Measurements from ENCODE around the gene PCARE.
"Not testable (repeated sequence)": the region's sequence is repeated elsewhere in the genome, so short reads cannot be mapped to it uniquely, and the experiment has no call there.

Gene PCARE

DNA sequence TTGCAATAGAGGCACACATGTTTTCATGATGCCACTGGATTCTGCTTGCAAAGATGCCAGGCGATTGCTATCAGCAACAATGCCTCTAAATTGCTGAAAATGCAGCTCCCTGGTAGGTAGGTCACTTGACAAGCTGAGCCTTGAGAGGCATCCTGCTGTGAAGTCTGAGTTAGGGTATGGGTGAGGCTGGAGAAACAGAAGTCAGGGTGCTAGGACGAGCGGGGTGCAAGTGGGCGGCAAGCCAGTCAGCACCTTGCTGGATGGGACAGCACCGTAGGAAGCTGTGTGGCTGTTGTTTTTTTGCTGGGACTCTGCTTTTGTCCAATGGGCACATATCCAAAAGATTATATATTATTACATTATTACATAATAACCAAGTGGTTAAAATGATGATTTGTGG lies 30.4 kb upstream of the PCARE start:
- H3K4me3 ChIP-seq (ENCODE audit: low read depth, low read length) = no peak overlapping the region
- DNase-seq (ENCODE audit: low read depth) = no peak

DNA sequence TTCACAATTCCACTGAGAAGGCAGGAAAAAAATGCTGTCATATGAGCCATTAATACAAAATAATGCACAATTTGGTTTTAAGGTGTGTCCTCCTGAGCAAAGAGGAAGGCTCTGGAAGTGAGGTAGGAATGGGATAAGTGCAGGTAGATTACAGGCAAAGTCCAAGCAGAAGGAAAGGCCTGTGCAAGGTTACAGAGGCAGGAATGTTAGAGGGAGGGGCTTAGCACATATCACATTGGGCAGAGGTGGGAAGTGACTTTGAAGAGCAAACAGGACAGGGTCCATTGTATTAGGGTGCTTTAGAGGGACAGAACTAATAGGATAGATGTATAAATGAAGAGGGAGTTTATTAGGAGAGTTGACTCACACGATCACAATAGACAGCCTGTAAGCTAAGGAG lies 26.2 kb upstream of the PCARE start:
- no peak for DNase-seq (ENCODE audit: low read depth)
- no peak overlapping the region for H3K4me3 ChIP-seq (ENCODE audit: low read depth, low read length)

GRCh38 chr2:29097569-29097968 lies 23.2 kb upstream of the PCARE start:
- DNase-seq (ENCODE audit: low read depth) = no peak
- H3K4me3 ChIP-seq (ENCODE audit: low read depth, low read length) = no peak overlapping the region

GRCh38 chr2:29096969-29097368 lies 22.6 kb upstream of the PCARE start:
- DNase-seq (ENCODE audit: low read depth) = no peak
- no peak overlapping the region for H3K4me3 ChIP-seq (ENCODE audit: low read depth, low read length)

DNA sequence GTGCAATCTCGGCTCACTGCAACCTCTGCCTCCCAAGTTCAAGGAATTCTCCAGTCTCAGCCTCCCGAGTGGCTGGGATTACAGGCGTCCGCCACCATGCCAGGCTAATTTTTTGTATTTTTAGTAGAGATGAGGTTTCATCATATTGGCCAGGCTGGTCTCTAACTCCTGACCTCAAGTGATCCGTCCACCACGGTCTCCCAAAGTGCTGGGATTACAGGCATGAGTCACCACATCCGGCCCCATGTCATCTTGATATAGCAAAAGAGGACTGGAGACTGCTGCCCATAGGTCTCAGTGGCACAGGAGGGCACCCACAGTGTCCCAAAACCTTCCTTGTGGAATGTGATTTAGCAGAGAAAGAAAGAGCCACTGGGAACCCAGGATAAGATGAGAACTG lies 16.0 kb upstream of the PCARE start:
- not testable (repeated sequence) for H3K4me3 ChIP-seq (ENCODE audit: low read depth, low read length)

GRCh38 chr2:29084554-29084953 lies 10.2 kb upstream of the PCARE start:
- no peak overlapping the region for H3K4me3 ChIP-seq (ENCODE audit: low read depth, low read length)
- no peak for DNase-seq (ENCODE audit: low read depth)

More for the DNA sequence above, 16.0 kb upstream of the PCARE start:
- DNase-seq (ENCODE audit: low read depth) = not testable (repeated sequence)

GRCh38 chr2:29082804-29083495 lies 8.6 kb upstream of the PCARE start:
- no peak overlapping the region for H3K4me3 ChIP-seq (ENCODE audit: low read depth, low read length)
- no peak for DNase-seq (ENCODE audit: low read depth)

- no peak overlapping the region for H3K4me3 ChIP-seq (ENCODE audit: low read depth, low read length)
- no peak for DNase-seq (ENCODE audit: low read depth)
Observed at GRCh38 chr2:29080886-29081743, 6.8 kb upstream of the PCARE start.

- H3K4me3 ChIP-seq (ENCODE audit: low read depth, low read length) = no peak overlapping the region
Observed at GRCh38 chr2:29079887-29080286, 5.6 kb upstream of the PCARE start.

GRCh38 chr2:29075894-29076705 lies 1.8 kb upstream of the PCARE start:
- DNase-seq (ENCODE audit: low read depth) = no peak
- H3K4me3 ChIP-seq (ENCODE audit: low read depth, low read length) = no peak overlapping the region

More at GRCh38 chr2:29079887-29080286, 5.6 kb upstream of the PCARE start:
- DNase-seq (ENCODE audit: low read depth) = no peak

GRCh38 chr2:29073933-29074332 lies 390 bp downstream of the PCARE start:
- H3K4me3 ChIP-seq (ENCODE audit: low read depth, low read length) = no peak overlapping the region
- DNase-seq (ENCODE audit: low read depth) = no peak

DNA sequence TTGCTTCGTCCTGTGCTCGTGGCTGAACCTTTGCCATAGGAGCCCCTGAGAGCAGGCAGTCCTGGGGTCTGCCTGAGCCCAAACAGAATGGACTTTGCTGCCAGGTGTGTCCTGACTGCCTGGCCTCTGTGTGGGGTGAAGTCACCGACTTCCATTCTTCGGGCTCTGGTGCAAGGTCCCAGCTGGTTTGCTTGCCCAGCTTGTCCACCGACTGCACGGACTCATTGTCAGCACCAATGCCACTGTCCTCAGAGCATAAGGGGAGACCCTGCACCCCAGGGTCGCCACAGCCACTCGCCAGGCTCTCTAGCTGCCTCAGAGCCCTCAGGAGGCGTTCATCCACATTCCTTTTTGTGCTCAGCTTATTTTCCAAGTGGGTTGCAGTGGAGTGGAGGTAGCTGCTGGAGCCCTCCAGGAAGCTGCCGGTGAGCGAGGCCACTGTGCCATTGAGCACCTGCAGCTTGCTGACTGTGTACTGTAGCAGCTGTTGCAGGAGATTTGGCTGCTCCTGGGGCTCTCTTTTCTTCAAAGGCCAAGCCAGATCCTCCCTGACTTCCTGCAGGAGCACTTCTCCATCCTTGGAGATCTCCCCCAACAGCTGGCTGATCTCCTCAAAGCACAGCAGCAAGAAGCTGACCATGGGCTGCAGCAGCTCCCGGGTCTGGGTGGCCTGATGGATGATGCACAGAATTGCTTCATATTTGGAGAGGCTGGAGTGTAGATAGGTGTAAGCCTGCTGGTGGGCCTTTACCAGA lies 1.2 kb downstream of the PCARE start:
- no peak for DNase-seq (ENCODE audit: low read depth)
- no peak overlapping the region for H3K4me3 ChIP-seq (ENCODE audit: low read depth, low read length)

GRCh38 chr2:29072251-29072650 lies 2.1 kb downstream of the PCARE start:
- H3K4me3 ChIP-seq (ENCODE audit: low read depth, low read length) = no peak overlapping the region
- no peak for DNase-seq (ENCODE audit: low read depth)

DNA sequence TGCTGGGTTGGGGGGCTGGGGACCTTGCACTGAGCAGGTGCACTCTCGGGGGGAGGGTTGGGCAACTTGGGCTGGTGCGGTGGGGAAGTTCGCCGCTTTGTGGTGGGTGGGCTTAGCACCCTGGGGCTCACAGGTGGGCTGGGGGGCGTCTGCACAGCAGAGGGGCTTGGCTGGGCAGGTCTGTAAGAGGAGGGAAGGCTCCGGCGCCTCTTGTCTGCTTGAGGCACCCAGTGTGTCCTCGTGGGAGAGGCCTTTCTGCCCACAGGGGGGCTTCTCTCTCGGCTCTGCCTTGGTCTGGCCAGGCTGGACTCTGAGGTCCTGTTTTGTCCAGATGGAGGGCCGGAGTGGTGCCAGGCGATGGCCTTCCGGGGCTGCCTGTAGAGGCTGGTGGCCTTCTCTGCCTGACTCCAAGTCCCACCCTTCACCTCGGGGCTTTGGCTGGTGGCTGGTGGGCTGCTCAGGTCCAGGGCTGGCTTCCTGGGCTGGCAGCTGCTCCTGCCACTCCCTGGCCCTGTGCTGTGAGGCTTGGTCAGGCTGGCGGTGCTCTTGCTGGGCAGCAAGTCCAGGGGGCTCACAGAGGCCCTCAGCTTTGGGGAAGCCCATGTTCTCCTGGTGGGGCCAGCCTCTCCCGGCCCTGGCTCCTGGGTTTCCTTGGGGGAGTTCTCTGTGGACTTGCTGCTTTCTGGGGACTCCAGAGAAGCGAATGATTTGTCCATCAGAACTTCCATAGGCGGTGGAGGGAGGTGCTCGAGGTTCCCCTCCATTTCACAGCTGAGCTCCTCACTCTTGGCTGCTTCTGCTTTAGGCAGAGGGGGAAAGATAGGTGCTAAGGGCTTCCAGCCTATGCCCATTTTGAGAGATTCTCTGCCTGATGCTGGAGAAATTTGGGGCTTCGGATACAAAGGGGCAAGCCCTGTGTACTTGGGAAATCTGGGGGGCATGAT lies 3.0 kb downstream of the PCARE start:
- no peak overlapping the region for H3K4me3 ChIP-seq (ENCODE audit: low read depth, low read length)
- DNase-seq (ENCODE audit: low read depth) = no peak

DNA sequence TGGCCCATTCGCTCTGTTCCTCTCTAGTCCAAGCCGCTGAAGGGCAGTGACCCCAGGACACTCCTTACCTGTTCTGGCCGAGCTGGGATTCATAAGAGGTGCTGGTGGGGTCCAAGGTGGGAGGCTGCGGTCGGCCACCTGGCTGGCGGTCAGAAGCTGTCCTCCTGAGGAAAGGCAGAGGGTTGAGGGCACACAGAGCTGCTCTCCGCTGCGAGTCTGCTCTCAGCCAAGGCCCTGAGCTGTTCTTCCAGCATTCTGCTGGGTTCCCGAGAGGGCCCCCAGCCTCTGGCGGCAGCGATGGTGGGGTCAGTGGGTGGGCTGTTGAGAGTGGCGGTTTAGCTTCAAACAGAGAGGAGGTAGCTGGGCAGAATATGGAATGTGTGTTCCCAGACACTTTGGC lies 3.8 kb downstream of the PCARE start:
- no peak overlapping the region for H3K4me3 ChIP-seq (ENCODE audit: low read depth, low read length)
- DNase-seq (ENCODE audit: low read depth) = no peak

DNA sequence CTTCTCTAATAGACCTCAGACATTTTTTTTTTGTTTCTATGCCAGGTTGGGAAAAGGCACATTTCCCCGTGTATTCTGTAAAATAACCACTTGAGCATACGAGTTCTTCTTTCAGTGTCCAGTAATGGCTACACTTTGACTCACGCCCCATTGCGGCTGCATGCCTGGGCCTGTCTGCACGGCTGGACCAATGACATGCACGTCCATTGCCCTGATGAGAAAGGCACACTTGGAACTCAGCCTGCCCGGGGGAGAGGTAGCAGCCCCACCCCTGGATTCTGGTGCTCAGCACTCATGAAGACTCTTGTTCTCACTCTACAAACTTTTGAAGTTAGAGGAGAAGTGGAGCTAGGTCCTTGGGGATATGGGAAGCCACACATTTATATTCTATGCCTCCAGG lies 5.8 kb downstream of the PCARE start:
- H3K4me3 ChIP-seq (ENCODE audit: low read depth, low read length) = no peak overlapping the region
- DNase-seq (ENCODE audit: low read depth) = no peak

DNA sequence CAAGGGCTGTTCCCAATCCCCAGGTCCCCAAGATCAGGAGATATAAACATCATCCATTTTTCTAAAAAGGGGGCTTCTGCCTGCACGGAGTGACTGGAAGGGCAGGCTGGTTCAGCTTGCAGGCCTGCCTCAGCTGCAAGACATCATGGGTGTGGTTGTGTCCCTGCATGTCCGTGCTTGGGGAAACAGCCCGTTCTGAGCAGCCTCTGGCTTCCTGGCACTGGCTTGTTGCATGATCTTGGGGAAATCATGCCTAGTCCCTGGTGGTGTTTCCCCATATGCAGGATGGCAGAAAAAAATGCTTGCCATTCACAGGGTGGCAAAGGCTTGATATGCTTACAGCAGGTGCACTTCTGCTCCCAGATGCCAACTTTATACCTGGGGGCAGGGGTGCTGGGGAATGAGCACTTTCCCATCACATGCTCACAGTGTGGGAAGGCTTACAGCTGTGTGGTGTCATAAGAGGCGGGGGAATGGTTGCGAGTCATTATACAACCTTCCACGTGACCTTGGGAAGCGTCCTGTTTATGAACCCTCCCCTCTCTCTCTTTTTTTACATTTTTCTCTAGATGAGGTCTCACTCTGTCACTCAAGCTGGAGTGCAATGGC lies 7.2 kb downstream of the PCARE start:
- DNase-seq (ENCODE audit: low read depth) = no peak
- H3K4me3 ChIP-seq (ENCODE audit: low read depth, low read length) = no peak overlapping the region

- no peak overlapping the region for H3K4me3 ChIP-seq (ENCODE audit: low read depth, low read length)
- DNase-seq (ENCODE audit: low read depth) = peak; percentile 66
Observed at GRCh38 chr2:29066271-29066860, 8.0 kb downstream of the PCARE start.
